Fibroblast of skin of right quadriceps (primary cell): Measurements from ENCODE around the gene POC5.

Experiments
- DNase-seq: peaks from one replicate; pipeline ENCODE4 v3.0.0-alpha.2; 2013

The POC5 gene

GRCh38 chr5:75656311-75657003 lies 60.8 kb downstream of the POC5 start:
- DNase-seq = peak; percentile 28

GRCh38 chr5:75654693-75655295 lies 62.4 kb downstream of the POC5 start:
- DNase-seq = no peak

- no peak for DNase-seq
Observed at GRCh38 chr5:75653521-75653920, 63.7 kb downstream of the POC5 start.

- DNase-seq = no peak
Observed at GRCh38 chr5:75651575-75652238, 65.5 kb downstream of the POC5 start.

GRCh38 chr5:75648712-75649111 lies 68.5 kb downstream of the POC5 start:
- no peak for DNase-seq

GRCh38 chr5:75640826-75641225 lies 76.4 kb downstream of the POC5 start:
- no peak for DNase-seq

GRCh38 chr5:75640395-75640794 lies 76.8 kb downstream of the POC5 start:
- DNase-seq = peak; percentile 93

- DNase-seq = no peak
Observed at GRCh38 chr5:75639535-75640311, 77.5 kb downstream of the POC5 start.

GRCh38 chr5:75637949-75638348 lies 79.3 kb downstream of the POC5 start:
- DNase-seq = no peak

GRCh38 chr5:75632321-75632720 lies 84.9 kb downstream of the POC5 start:
- DNase-seq = no peak

- DNase-seq = no peak
Observed at GRCh38 chr5:75630875-75631274, 86.4 kb downstream of the POC5 start.

GRCh38 chr5:75627801-75628200 lies 89.4 kb downstream of the POC5 start:
- DNase-seq = no peak

- DNase-seq = no peak
Observed at GRCh38 chr5:75626959-75627358, 90.3 kb downstream of the POC5 start.
